Trophoblast cell (in vitro differentiated cells and primary cell): Measurements from ENCODE around the gene PIK3AP1.

ENCODE experiments used
- DNase-seq, 2 donors: peaks; one replicate each; pipeline ENCODE4 v3.0.0-alpha.2; 2016
- H2AFZ ChIP-seq: 2 replicates; pipeline ENCODE4 v1.6.1; 2013; ENCODE audit warnings: low read length, moderate library complexity, mild to moderate bottlenecking; ENCODE audit not compliant: insufficient read depth, poor library complexity
- H2AK5ac ChIP-seq: 2 replicates; pipeline ENCODE4 v1.6.1; 2013; ENCODE audit warnings: mild to moderate bottlenecking, low read length
- H2BK120ac ChIP-seq: 2 replicates; pipeline ENCODE4 v1.6.1; 2013; ENCODE audit warnings: low read length, mild to moderate bottlenecking, moderate library complexity; ENCODE audit not compliant: insufficient read depth, poor library complexity
- H2BK12ac ChIP-seq: 2 replicates; pipeline ENCODE4 v1.6.1; 2013; ENCODE audit warnings: mild to moderate bottlenecking, low read length, moderate library complexity
- H2BK5ac ChIP-seq: 2 replicates; pipeline ENCODE4 v1.6.1; 2013; ENCODE audit warnings: low read length, low read depth, moderate library complexity, mild to moderate bottlenecking; ENCODE audit not compliant: poor library complexity
- H3K14ac ChIP-seq: 2 replicates; pipeline ENCODE4 v1.6.1; 2013; ENCODE audit warnings: mild to moderate bottlenecking, low read length
- H3K18ac ChIP-seq: 2 replicates; pipeline ENCODE4 v1.6.1; 2013; ENCODE audit warnings: mild to moderate bottlenecking, low read length
- H3K23ac ChIP-seq: 2 replicates; pipeline ENCODE4 v1.6.1; 2013; ENCODE audit warnings: low read length
- H3K27ac ChIP-seq: 2 replicates; pipeline ENCODE4 v1.5.1; 2013; ENCODE audit warnings: low read depth, mild to moderate bottlenecking, inconsistent platforms, low read length, moderate library complexity
- H3K27me3 ChIP-seq: 2 replicates; pipeline ENCODE4 v1.6.1; 2013; ENCODE audit warnings: inconsistent platforms, mild to moderate bottlenecking, low read length, moderate library complexity; ENCODE audit not compliant: insufficient read depth
- H3K36me3 ChIP-seq, 2 experiments: 1 replicate in 1 of 2; 2 replicates in 1 of 2; pipeline ENCODE4 v1.6.1; 2013; ENCODE audit warnings: low read length in 2 of 2, mild to moderate bottlenecking in 2 of 2, moderate library complexity in 1 of 2; ENCODE audit not compliant: insufficient read depth in 2 of 2, control insufficient read depth in 1 of 2
- H3K4ac ChIP-seq: 2 replicates; pipeline ENCODE4 v1.6.1; 2013; ENCODE audit warnings: low read depth, mild to moderate bottlenecking, low read length, moderate library complexity
- H3K4me1 ChIP-seq, 2 experiments: 1 replicate in 1 of 2; 2 replicates in 1 of 2; pipeline ENCODE4 v1.6.1; 2013; ENCODE audit warnings: low read length in 2 of 2, mild to moderate bottlenecking in 2 of 2, moderate library complexity in 1 of 2; ENCODE audit not compliant: insufficient read depth in 2 of 2, control insufficient read depth in 1 of 2
- H3K4me2 ChIP-seq: 2 replicates; pipeline ENCODE4 v1.6.1; 2013; ENCODE audit warnings: inconsistent platforms, mild to moderate bottlenecking, low read length, moderate library complexity
- H3K4me3 ChIP-seq: 2 replicates; pipeline ENCODE4 v1.5.1; 2013; ENCODE audit warnings: mild to moderate bottlenecking, low read depth, low read length, inconsistent platforms
- H3K79me1 ChIP-seq: one replicate; pipeline ENCODE4 v1.6.1; 2013; ENCODE audit warnings: low read length
- H3K79me2 ChIP-seq: 2 replicates; pipeline ENCODE4 v1.6.1; 2013; ENCODE audit warnings: low read length, mild to moderate bottlenecking; ENCODE audit not compliant: control insufficient read depth, insufficient read depth, poor library complexity
- H3K9ac ChIP-seq: 2 replicates; pipeline ENCODE4 v1.6.1; 2013; ENCODE audit warnings: mild to moderate bottlenecking, low read length
- H3K9me3 ChIP-seq: 2 replicates; pipeline ENCODE4 v1.6.1; 2013; ENCODE audit warnings: low read depth, mild to moderate bottlenecking, control low read depth, inconsistent platforms, low read length; ENCODE audit not compliant: insufficient read depth
- H4K12ac ChIP-seq: 2 replicates; pipeline ENCODE4 v1.6.1; 2013; ENCODE audit warnings: low read depth, mild to moderate bottlenecking, low read length, moderate library complexity
- H4K8ac ChIP-seq: 2 replicates; pipeline ENCODE4 v1.6.1; 2013; ENCODE audit warnings: low read depth, mild to moderate bottlenecking, low read length, moderate library complexity
- H4K91ac ChIP-seq: one replicate; pipeline ENCODE4 v1.6.1; 2013; ENCODE audit warnings: low read depth, mild to moderate bottlenecking, low read length, moderate library complexity
- WGBS: extraction: QIAGEN DNeasy Blood & Tissue Kit; methylation state at CpG from one replicate; pipeline ENCODE4 v1.1.7; 2013; ENCODE audit warnings: missing lambda C conversion rate; ENCODE audit not compliant: insufficient read length, insufficient coverage; ENCODE audit errors: extremely low coverage; 5-methylcytosine and 5-hydroxymethylcytosine counted together

PIK3AP1 gene

DNA sequence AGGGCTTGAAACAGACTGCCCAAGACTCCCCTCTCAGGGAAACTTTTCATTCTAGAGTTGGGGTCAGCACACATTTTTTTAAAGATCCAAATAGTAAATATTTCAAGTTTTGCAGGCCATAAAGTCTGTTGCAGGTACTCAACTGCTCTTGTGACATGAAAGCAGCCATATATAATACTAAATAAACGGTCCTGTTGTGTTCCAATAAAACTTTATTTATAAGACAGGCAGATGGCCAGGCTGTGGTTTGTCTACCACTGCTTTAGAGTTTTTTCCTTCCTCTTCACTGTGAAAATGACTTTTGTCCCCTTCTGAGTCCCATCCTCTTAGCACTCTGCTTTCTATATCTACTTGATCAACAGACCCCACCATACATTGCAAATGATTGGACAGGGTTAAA, 93.0 kb downstream of the PIK3AP1 start:
- no peaks in the 10 kb centered on the region for H3K79me2 ChIP-seq
- no peak overlapping the region for H3K4me2 ChIP-seq
- H2BK5ac ChIP-seq: no peak overlapping the region
- no peak overlapping the region for H3K27ac ChIP-seq
- no peak overlapping the region for H3K14ac ChIP-seq
- H3K23ac ChIP-seq: no peak overlapping the region
- no peak overlapping the region for H3K9ac ChIP-seq
- H4K8ac ChIP-seq: no peak overlapping the region
- H2AFZ ChIP-seq: no peak overlapping the region
- no peak overlapping the region for H2BK12ac ChIP-seq
- H2BK120ac ChIP-seq: no peak overlapping the region
- DNase-seq: no peak
- no peaks in the 10 kb centered on the region for H3K79me1 ChIP-seq
- no peaks in the 10 kb centered on the region for H3K9me3 ChIP-seq
- H2AK5ac ChIP-seq: no peak overlapping the region
- no peak overlapping the region for H3K4me3 ChIP-seq
- H3K27me3 ChIP-seq: no peaks in the 10 kb centered on the region
- H4K91ac ChIP-seq: no peak overlapping the region
- WGBS: no CpG with 5 or more reads among the region's 1 CpG
- H3K4ac ChIP-seq: no peak overlapping the region
- no peak overlapping the region for H3K18ac ChIP-seq
- no peaks in the 10 kb centered on the region for H3K36me3 ChIP-seq
- no peak overlapping the region for H4K12ac ChIP-seq
- peaks cover 0 to under 1% of the 10 kb centered on the region in 2 experiments for H3K4me1 ChIP-seq

DNA sequence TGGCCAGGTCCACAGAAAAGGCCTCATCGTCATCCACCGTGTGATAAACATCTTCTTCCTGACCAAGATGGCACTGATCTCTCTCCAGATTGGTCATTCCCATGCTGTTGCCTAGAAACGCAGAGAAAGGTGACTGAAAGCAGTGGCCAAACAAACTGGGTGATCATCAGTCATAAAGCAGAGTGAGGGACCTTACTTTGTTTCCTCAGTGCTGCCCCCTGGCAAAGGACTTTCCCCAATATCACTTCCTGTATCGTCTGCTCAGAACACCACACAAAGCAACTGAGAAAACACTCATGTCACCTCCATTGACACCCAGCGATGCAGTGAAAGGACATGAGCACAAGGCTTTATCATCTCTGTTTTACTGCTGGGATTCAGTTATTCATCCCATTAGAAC, 93.5 kb downstream of the PIK3AP1 start:
- Histone ChIP-seq H3K9ac (no peak overlapping the region), H2AFZ (no peak overlapping the region), H3K4me1 (no peaks in the 10 kb centered on the region), H3K4me2 (no peak overlapping the region), H3K4ac (no peak overlapping the region), H3K79me2 (no peaks in the 10 kb centered on the region), H3K4me3 (no peak overlapping the region), H4K12ac (no peak overlapping the region), H2BK12ac (no peak overlapping the region), H4K8ac (no peak overlapping the region), H2BK120ac (no peak overlapping the region), H3K27ac (no peak overlapping the region), H3K27me3 (no peaks in the 10 kb centered on the region), H3K79me1 (no peaks in the 10 kb centered on the region), H4K91ac (no peak overlapping the region), H3K14ac (no peak overlapping the region), H2BK5ac (no peak overlapping the region), H3K9me3 (no peaks in the 10 kb centered on the region), H2AK5ac (no peak overlapping the region), H3K36me3 (no peaks in the 10 kb centered on the region), H3K23ac (no peak overlapping the region), H3K18ac (no peak overlapping the region)
- no CpG with 5 or more reads among the region's 5 CpGs for WGBS
- peak; percentile 49 to 89 for DNase-seq

DNA sequence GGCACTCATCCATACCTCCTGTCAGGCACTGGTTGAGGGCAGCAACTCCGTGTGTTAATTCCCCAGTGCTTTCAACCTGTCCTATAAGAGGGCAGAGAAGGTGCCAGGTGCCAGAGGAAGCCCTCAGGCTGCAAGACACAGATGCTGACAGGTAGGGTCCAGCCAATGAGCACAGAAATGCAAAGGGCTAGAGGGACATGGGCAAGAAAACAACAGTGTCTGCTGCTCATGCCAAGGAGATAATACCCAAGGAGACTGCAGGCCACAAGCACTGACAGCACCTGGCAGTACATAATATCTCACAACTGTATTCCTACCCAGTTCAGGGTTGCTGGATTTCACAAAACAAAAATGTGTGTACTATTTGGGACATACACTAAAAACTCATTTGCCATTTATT, 95.1 kb downstream of the PIK3AP1 start:
- Histone ChIP-seq H3K23ac (no peak overlapping the region), H3K4me3 (no peak overlapping the region), H3K18ac (no peak overlapping the region), H4K91ac (no peak overlapping the region), H3K4me1 (no peaks in the 10 kb centered on the region), H3K79me2 (no peaks in the 10 kb centered on the region), H3K27me3 (no peaks in the 10 kb centered on the region), H4K12ac (no peak overlapping the region), H2BK120ac (no peak overlapping the region), H3K36me3 (no peaks in the 10 kb centered on the region), H2BK12ac (no peak overlapping the region), H4K8ac (no peak overlapping the region), H2AK5ac (no peak overlapping the region), H3K14ac (no peak overlapping the region), H3K4ac (no peak overlapping the region), H3K79me1 (no peaks in the 10 kb centered on the region), H3K27ac (no peak overlapping the region), H2AFZ (no peak overlapping the region), H3K9ac (no peak overlapping the region), H3K4me2 (no peak overlapping the region), H3K9me3 (no peaks in the 10 kb centered on the region), H2BK5ac (no peak overlapping the region)
- WGBS: no CpG with 5 or more reads among the region's 1 CpG
- no peak for DNase-seq

DNA sequence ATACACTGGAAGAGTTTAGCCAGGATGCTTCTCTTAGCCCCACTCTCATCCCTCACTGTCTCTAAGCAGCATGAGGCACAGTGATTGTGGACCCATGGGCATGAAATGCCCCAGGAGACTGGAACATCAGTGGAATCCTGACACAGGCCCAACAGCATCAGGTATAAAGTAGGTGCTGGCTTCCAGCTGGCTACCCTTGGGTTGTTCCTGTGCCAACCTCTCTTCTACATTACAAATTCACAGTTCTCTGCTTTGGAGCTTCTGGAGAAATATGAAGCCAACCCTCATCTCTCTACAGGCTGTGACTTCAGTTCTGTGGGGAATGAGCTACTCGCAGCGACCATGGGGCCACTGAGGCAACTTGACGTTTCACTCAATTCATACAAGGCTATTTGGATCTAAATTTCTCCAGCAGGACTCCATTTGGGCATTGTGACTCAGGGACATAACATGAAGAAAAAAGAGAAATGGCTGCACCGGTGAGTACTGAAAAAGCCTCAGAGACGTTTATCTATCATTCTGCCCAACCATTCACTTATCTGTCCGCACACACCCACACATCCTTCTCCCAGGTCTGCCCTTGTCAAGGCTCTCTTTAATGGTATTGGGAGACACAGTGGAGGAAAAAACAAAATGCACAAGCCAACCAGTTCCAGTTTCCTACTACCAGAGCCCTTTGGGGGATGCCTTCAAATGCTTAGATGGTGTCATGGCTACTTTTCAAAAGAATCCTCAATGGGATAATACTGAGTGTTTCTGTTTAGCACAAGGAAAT, 98.1 kb downstream of the PIK3AP1 start:
- Histone ChIP-seq H4K12ac (no peak overlapping the region), H3K27me3 (no peaks in the 10 kb centered on the region), H3K79me1 (no peaks in the 10 kb centered on the region), H2AFZ (no peak overlapping the region), H2BK5ac (no peak overlapping the region), H2AK5ac (no peak overlapping the region), H4K8ac (no peak overlapping the region), H3K79me2 (no peaks in the 10 kb centered on the region), H3K4ac (no peak overlapping the region), H3K36me3 (no peaks in the 10 kb centered on the region), H2BK12ac (no peak overlapping the region), H3K4me3 (no peak overlapping the region), H3K14ac (no peak overlapping the region), H4K91ac (no peak overlapping the region), H3K18ac (no peak overlapping the region), H3K27ac (no peak overlapping the region), H3K9ac (no peak overlapping the region), H3K23ac (no peak overlapping the region), H3K4me1 (no peaks in the 10 kb centered on the region), H3K4me2 (no peak overlapping the region), H2BK120ac (no peak overlapping the region), H3K9me3 (no peaks in the 10 kb centered on the region)
- DNase-seq: no peak
- no CpG with 5 or more reads among the region's 6 CpGs for WGBS
